22Rv1 (cell line): ENCODE data around the gene TYK2.
"Not testable (repeated sequence)": the region's sequence is repeated elsewhere in the genome, so short reads cannot be mapped to it uniquely, and the experiment has no call there.

ENCODE experiments used
- CTCF ChIP-seq: fragments of 450-650 bp; IDR thresholded peaks from 2 replicates; pipeline ENCODE4 v1.5.1; 2017; ENCODE audit warnings: mild to moderate bottlenecking
- ZFX ChIP-seq: fragments of 450-650 bp; IDR thresholded peaks from 2 replicates; pipeline ENCODE4 v1.6.1; 2017; ENCODE audit warnings: antibody characterized with exemption, borderline replicate concordance

- TF ChIP-seq CTCF, ZFX: not testable (repeated sequence)
Observed at GRCh38 chr19:10377140-10377640, 3.2 kb downstream of the TYK2 start.
